ENCODE results near the gene PUS1.

DNA sequence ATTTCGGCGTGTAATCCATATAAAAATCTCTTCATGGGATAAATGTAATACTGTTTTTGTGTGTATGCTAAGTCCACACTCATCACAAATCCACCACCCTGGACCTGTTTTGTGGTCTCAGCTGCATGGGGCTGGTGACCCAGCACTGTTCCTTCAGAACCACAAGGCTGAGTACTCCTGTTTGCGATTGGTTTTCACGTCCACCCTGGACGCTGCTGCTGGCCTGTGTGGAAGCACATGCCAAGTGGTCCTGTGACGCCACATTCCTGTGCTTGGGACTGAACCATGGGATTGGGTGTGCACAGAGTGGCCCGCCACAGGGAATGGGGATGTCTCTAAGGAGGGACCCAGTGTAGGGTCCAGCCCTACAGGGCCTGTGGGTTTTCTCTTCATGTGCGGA lies 4.3 kb downstream of the PUS1 start:
- TF ChIP-seq, protein P1, sequence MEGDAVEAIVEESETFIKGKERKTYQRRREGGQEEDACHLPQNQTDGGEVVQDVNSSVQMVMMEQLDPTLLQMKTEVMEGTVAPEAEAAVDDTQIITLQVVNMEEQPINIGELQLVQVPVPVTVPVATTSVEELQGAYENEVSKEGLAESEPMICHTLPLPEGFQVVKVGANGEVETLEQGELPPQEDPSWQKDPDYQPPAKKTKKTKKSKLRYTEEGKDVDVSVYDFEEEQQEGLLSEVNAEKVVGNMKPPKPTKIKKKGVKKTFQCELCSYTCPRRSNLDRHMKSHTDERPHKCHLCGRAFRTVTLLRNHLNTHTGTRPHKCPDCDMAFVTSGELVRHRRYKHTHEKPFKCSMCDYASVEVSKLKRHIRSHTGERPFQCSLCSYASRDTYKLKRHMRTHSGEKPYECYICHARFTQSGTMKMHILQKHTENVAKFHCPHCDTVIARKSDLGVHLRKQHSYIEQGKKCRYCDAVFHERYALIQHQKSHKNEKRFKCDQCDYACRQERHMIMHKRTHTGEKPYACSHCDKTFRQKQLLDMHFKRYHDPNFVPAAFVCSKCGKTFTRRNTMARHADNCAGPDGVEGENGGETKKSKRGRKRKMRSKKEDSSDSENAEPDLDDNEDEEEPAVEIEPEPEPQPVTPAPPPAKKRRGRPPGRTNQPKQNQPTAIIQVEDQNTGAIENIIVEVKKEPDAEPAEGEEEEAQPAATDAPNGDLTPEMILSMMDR (conservative IDR thresholded peaks at IDR 0.05; ENCODE audit: low read depth, low read length): no peak
- TF ChIP-seq EZH2 (IDR thresholded peaks at IDR 0.05; ENCODE audit: low read length, unreplicated experiment): no peak
- TF ChIP-seq EZH2phosphoT487 (IDR thresholded peaks at IDR 0.05; ENCODE audit: borderline replicate concordance, low read length): no peak
